Measurements from ENCODE around the gene SORL1.
A peak's percentile ranks its signal among the peaks of the same experiment; 100 is the strongest.

Gene SORL1

DNA sequence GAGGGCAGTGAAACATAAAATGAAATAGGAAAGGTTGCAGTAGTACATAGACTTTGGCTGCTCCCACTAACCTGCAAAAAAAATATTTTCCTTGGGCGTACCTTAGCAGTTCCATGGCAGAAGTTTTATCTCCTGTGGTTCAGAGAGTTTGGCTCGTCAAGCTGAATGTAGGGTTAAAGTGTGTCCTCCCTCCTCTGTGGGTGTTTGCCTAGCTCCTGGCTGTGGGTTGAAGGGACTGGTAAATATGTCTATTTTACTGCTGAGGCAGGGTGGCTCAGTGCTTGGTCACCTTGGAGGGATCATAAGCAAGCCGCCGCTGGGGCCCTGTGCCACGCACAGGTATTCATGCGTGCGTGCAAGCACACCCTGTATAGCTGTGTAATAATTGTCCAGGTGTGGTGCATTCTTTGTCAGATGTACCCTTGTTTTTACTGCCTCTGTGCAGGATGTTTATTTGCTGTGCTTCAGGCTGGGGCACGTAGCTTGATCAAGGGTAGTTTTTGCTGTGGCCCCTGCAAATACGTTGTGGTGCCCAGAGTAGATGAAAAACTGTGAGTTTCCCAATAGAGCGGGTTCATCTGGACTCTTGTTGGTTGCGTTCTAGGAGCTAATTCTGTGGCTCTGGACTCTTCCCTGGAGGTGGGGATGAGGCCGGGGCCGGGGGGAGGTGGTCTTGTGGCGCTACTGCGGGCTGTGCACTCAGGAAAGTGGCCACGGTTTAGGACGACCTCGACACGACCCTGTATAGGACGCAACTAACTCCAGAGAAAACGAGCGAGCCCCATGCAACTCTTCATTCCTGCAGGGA is 732 bp upstream of the SORL1 start:
- no peak for DNase-seq

DNA sequence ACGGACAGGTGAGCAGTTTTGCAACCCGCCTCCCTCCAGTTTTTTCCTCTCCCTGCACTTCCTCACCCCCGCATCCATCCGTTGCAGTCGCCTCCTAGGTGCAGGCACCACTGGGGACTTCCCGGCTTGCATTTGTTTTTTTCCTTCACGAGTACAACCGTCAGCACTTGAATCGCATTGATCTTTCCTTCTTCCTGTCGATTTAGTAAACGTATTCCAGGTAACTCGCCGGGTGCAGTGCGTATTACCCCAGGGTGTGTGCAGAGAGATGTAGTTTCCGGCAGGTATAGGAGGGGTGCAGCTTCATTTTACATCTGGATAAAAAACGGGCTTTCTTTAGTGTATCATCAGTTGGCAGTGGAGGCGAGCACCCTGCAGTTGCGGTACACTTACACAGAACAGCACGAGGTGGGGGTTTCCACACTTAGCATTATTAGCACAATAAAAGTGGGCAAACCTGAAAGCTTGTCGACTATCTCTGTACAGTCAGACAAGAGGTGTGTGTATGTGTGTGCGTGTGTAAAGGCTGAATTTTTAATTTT is 566 bp downstream of the SORL1 start, which contains the start of gene SORL1-AS1:
Gene SORL1-AS1, minus strand, starts transcription at position 359 of the 542 bp plus-strand sequence.
- DNase-seq, result no peak

DNA sequence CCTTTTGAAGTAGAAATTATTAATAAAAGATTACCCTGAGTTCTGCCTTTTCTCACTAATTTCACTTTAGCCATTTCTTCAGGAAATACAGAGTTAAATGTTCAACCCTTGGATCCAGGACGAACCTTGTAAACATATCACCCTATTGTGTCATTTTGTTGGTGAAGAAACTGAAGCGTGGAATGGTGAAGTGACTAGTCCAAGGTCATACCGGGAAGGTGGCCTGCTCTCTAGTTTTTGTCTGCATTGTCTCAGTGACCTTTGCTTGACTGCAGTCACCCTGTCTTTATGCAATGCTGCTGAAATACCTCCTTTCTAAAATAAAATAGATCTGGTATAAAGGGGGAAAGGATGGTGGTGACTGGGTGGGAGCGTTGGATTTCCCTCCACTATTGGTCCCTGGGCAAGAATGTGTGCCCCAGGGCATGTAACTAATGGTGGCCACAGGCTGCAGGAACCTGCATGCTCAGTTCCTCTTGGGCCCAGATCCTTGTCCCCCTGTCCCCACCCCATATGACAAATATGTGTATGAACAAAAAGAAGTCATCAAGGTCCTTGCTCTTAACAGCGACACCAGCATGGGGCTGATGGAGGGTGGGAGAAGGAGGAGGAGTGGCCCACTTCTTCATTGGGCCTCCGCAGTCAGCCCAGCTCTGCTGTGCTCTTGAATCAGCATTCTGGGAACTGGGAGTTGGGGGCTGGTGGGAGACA is 1.6 kb downstream of the SORL1 start:
- no peak for DNase-seq

DNA sequence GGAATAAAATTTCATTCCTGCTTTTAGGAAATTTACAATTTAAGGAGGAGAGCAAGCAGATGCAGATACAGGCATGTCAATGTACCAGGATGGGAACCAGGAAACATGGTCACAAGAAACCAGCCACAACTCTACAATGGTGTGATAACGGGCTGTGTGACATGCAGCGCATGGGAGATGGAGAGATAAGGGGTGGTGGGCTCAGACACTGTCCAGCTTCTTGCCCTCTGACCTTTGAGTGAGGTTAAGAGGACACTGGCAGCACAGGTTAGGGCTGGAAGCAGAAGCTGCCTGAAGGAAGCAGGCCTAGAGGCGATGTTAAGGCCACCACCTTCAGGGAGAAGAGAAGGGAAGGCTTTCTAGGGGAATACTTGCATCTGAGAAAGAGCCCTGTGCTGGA is 3.0 kb downstream of the SORL1 start:
- DNase-seq, result no peak

DNA sequence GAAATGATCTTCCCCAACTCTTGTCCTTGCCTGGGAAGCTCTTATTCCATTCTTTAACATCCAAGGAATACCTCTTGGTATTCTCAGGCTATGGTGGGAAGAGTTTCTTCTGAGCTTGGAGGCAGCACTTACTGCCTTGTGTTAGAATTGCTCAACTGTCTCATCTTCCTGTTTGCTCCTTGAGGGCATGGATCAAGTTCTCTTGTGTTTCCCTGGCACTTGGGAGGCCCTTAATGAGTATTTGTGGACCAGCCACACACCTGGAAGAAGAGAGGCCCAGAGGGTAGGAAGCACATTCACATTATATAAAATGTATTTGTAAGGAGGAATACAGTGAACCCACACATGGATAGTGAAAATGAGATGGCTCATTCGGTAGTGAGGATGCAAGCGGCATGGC is 4.0 kb downstream of the SORL1 start:
- no peak for DNase-seq

DNA sequence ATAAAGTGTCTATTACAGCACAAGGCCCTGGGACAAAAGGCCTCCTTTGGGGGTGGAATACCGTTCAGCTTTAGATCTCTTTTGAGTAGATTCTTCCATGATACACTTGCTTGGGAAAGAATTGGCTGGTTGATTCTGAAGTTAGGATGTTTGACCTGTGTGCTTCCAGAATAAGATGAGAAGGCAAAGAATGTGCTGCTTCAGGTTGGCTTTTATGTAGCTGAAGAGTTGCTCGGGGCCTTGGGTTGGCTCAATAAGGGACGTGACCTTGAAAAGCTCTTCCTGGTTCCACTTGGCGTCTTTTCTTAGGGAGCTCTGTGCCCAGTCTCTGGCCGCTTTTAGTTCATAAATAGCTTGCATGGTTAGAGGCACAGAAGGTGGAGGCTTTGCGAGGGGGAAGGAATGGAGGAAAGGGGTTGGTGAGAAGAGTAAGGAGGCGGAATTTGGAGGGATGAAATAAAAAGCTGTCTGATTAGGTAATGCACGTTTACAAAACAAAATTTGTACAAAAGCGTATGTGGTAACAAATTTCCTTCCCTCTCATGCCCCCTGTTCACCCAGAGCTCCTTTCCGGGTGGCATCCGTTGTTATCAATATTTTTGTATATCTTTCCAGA is 4.8 kb downstream of the SORL1 start:
- no peak for DNase-seq

DNA sequence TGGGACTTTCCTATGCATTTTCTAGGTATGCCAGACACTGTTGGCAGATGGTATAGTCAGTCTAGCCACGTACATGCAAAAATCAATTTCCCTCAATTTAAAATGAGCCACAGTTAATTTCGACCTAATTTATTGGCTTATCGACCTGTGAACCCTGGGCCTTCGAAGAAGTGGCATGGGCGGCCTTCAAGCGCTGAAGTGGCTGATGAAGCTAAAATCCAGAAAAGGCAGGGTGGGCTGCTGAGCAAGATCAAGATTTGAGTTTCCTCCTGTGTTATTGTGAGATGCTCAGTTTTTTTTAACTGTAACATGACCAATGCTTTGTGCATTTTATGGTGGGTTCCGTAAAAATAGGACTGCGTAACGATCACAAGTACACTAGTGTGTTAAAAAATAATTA is 6.4 kb downstream of the SORL1 start:
- DNase-seq, result no peak

DNA sequence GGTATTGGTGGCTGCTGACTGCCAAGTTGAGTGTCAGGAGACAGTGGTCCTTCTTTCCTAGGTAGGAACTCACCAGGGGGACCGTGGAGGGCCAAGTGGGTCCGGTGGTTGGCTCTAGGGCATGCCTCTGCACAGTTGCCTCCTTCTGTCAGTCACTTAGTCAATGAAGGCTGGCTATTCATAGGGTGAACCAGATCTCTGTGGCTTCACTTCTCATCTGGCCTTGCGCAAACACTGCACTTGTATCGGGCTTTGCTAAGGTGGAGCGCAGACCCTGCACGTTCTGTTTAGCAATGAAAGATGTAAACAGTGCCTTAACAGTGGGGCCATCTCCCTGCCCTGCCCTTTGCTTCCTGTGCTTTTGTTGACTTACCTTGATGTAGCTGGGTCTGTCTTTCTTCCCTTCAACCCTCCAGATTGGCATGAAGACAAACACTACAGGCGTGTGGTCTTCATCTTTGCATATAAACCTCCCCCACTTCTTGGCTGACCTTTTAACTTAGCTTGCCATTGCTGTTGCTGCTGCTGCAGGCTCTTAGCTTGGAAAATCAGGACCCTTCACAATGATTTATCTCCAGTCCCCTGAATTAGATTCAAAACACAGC is 7.4 kb downstream of the SORL1 start:
- no peak for DNase-seq

DNA sequence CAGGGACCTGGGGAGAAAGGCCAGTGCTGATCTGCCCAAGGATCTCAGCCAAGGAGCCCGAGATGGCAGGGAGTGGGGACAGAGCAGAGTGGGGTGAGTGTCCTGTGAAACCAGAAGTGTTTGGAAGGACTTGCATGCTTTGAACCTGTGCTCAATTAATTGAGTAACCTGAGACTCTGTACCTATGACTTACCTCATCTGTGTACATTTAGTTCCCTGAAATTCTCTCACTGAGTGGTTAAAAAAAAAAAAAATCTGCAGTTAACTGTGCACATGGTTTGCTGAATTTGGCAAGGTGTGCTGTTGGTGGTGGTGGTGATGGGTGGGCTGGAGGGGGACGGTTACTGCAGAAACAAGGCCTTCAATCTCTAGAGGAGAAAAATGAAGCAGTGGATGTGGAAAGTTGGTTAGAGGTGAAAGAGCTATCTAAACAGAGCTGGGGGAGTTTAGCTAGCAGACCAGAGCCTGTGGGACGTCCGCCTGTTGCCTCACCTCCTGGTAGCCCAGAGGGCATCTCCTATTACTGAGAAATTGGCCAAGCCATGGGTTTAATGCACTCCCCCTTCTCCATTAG is 8.9 kb downstream of the SORL1 start:
- DNase-seq, result no peak

DNA sequence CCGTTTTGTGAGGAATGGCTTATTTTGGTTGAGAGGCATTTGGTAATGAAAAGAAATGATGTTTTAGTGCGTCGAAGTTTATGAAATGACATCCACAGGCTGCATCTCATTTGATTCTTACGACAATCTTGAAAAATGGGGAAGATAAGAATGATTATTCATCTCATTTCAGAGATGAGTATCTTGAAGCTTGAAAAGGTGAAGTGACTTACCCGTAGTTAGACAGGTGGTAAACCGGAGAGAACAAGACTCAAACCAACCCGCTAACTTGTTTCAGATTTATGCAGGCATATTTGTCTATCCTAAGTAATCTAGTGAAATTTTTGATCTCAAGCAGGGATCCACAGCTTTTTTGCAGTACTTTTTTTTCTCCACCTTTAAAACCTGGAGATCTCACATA is 9.7 kb downstream of the SORL1 start:
- DNase-seq, result no peak

DNA sequence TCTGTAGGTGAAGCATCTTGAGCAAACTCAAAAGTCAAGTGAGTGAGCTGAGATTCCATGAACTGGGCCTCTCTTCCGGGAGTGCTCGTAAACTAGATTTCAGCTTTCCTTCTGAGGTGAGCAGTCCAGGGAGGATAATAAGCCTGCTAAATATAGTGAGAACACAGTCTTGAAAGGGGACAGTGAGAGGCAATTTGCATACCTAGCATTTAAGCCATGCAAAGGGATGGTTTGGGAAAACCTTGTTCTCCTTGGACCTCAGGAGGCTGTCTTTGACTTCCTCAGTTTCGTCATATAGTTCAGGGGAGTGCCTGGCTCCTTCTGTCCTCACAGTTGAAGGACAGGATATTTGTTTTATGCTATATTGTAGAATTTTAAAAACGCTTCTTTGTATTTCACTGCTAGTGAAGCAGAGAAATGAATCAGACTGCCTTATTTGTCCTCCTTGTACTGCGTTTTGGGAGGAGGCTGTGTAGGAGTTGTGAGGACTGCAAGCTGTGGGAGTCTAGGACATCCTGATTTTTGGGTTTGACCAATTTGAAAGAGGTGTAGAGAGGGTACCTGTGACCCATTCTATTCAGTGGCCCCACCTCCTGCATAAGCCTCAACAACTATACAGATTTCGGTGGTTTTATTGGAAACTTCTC is 11.7 kb downstream of the SORL1 start:
- no peak for DNase-seq

DNA sequence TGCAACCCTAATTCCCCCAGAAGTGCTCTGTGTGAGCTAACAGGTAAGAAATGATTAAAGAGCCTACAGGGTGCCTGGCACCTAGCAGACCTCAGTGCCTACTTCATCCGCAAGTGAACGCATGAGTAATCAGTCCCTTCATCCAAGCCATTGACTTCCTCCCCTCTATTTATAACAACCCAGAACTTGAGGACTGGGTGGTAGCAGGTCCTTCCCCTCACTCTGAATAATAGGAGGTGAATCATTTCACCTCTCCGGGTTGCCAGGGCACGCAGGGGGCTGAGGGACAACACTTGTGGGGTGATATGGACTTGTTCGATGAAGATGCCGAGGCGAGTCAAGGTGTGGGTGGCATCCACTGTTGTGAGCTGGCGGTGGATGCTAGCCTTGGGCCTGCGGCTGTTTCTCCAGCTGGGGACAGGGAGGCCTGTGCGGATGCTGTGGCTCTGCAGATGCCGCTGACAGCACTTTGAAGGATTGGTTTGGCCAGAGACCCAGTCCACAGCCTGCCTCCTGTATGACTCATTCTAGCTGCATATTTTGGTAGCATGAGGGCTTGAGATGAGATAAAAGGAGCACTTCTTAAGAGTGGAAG is 12.3 kb downstream of the SORL1 start:
- DNase-seq, result no peak

DNA sequence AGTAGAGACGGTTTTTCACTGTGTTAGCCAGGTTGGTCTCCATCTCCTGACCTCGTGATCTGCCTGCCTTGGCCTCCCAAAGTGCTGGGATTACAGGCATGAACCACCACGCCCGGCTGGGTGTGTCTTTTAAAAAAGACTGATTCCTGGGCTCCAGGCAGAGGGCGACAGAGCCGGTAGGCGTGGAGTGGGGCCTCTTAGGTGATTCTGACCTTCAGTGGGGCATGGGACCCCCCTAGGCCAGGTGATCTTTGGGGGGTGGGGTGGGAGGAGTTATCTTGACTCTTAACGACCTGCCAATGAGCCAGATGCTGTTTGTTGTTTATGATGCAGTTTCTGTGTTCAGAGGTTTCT is 13.6 kb downstream of the SORL1 start:
- no peak for DNase-seq

DNA sequence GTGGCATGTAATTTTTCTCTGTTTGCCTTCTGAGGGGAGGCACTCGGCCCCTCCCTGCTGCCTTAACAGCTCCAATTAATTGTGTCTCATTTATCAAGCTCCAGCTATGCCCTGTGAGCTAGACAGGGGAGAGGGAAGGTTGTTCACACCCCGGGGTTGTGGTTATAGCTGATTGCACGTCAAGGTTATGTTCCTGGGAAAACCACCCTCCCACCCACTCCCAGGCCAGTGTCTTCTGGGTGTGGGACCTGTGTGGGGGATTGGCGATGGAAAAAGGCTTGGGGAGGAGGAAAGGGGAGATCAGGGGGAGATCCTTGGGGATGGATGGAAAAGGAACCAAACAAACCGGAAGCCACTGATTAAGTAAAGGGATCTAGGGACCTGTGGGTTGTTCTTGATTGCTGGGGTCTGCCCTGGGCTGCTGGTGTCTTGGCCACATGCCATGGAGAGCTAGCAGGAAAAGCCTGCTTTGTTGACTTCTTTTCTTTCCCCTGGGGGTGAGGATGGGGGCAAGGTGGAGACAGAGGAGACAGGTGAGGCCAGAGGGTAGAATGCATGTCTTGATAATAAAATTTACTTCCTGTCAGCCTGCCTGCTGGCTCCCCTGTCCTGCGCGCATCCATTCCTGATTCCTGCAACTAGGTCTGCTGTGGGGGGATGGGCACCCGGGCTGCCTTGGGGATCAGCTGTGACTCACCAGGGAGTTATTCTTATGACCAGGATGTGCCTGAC is 14.1 kb downstream of the SORL1 start:
- DNase-seq, result no peak

DNA sequence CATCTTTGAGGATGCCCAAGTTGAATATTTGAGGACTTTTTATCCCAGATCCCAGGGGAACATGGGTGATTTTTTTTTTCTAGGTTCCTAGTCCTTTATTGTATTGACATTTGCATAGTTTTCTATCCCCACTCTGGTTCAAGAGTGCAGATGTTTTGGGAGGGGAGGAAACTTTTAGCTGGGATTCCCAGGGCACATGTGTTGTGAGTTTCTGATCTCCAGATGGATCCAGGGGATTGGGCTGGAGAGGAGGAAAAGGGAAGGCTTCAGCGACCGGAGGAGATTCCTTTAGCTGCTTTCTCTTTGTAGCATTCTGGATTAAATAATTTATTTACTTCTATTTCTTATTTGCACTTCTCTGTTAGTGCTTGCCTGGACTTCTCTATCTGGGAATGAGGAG is 15.4 kb downstream of the SORL1 start:
- no peak for DNase-seq

DNA sequence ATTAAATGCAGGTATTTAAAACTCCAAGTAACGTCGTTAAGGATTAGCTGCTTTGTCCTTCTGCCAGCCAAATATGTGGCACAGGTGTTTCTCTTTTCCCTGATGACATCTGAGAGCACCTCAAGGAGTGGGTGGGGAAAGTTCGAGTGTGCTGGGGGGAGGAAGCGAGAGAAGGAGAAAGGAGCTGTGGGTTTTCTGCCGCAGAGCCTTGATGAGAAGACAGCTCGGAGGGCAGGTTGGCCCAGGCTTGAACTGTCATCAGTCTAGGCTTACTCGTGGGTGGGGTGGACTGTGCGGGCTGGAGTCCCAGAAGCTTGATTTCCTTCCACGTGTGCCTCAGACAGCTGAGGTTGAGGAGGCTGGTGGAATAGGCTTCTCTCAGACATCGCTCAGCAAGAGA is 15.9 kb downstream of the SORL1 start:
- DNase-seq, result no peak

DNA sequence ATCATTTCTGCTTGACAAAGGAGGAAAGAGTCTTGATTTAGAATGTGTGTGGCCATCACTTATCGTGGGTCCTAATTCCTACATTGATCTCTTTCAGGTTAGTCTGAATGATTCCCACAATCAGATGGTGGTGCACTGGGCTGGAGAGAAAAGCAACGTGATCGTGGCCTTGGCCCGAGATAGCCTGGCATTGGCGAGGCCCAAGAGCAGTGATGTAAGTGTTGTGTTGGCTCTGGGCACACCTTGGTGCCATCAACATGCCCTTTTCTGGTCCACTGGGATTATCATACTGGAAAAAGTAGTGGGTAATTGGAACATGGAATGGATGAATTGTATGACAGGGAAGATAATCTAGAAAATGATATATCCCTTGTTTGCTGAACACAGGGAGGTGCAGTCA is 17.8 kb downstream of the SORL1 start:
- no peak for DNase-seq

DNA sequence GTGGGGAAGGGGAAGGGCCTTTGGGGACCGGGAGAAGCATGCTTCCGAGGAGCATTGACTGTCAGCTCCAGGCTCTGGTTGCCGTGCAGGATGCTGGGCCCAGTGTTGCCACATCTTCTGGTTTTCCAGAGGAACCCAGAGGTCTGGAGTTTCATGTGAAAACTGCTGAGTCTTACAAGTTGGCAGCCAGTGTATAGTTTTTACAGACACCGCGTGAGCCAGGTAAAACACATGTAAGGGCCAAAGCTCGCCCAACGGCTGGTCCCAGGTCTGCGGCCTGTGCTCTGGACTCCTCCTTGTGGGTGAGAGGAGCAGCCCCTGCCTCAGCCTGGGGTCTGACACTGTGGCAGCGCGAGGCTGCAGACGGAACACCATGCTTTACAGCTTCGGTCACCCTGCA is 19.1 kb downstream of the SORL1 start:
- no peak for DNase-seq

DNA sequence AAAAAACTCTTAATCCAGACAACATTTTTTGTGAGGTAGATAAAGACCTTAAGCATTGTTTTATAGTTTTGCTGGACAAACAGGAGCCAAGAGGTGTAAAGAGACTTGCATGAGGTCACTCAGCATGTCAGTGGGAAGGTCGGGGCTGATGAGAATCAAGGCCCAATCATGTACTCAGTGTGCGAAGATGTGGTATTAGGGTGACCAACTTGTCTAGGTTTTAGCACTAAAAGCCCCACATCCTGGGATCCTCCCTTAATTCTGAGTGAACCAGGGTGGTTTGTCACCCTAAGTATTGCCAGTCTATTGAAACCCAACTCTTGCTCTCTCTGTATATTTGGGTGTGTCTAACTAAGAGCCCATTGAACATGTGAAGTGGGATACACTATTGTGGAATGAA is 20.2 kb downstream of the SORL1 start:
- DNase-seq, result no peak

DNA sequence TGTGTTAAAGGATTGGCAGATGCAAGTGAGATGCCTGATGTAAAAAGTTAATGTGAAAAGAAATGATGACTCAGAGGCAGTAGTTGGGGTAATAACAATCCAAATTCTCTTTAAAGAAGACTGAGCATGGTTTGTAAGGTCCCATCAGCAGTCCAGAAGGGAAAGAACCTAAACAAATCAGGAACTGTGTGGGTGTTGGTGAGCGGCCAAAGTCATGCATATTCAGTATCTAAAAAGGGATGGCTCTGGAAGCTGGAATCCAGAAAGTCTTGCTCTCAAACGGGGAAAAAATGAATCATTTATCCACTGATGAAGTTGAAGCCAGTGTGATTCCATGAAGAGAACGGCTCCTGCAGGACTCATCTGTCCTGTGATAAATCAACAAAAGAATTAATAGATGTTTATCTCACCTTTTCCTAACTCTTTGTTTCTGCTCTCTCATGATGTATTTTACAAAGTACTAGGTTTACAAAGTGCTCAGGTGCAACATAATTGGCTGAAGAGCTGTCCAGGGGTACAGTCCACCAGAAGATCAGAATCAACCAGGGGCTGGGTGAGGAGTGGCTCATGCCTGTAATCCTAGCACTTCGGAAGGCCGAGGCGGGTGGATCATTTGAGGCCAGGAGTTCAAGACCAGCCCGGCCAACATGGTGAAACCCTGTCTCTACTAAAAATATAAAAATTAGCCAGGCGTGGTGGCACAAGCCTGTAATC is 21.1 kb downstream of the SORL1 start:
- peak; percentile 82 for DNase-seq

DNA sequence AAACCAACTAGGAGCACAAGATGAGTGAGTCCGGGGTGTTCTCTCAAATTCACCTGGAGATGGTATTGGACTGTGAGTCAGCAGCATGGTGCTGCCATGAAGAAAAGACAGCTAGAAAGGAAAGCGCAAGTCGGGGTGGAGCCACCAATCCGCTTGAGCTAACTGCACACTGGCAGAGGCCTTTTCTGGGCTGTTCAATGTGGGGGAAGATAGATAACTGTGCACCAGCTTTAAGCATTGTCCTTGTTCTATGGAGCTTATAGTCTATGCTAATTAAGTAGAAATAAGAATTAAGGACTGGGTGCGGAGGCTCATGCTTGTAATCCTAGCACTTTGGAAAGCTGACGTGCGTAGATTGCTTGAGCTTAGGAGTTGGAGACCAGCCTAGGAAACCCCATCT is 22.6 kb downstream of the SORL1 start:
- no peak for DNase-seq
